Aorta (tissue), 5 donors: ENCODE data around the gene MSH2. TPM values are rescaled to one million over a fixed set of nuclear protein-coding genes. Genes with fewer than 3 reads are reported as not detected.
"Not testable (repeated sequence)": the region's sequence is repeated elsewhere in the genome, so short reads cannot be mapped to it uniquely, and the experiment has no call there.

Experiments
- ATAC-seq: fragments of 200-7000 bp; cut with Tn5 transposase; one replicate; pipeline ENCODE4 v1.9.1; 2022; ENCODE audit warnings: moderate library complexity; ENCODE audit not compliant: low FRiP score
- DNase-seq, 2 donors: peaks; one replicate each; pipeline ENCODE4 v3.0.0-alpha.2; 2020
- H3K27ac ChIP-seq, 2 donors: one replicate each; pipeline ENCODE4 v1.5.1; 2013; ENCODE audit warnings: low read length in 2 of 2, mild to moderate bottlenecking in 2 of 2, moderate library complexity in 2 of 2, control low read depth in 1 of 2, inconsistent platforms in 1 of 2, low read depth in 1 of 2
- H3K27me3 ChIP-seq, 2 donors: one replicate each; pipeline ENCODE4 v1.6.1; 2013; ENCODE audit warnings: control low read depth in 1 of 2, low read length in 1 of 2, mild to moderate bottlenecking in 1 of 2, moderate library complexity in 1 of 2; ENCODE audit not compliant: insufficient read depth in 2 of 2, control insufficient read depth in 1 of 2
- H3K36me3 ChIP-seq, 2 donors: one replicate each; pipeline ENCODE4 v1.6.1; 2013; ENCODE audit warnings: control low read depth in 1 of 2, low read length in 1 of 2, mild to moderate bottlenecking in 1 of 2; ENCODE audit not compliant: insufficient read depth in 2 of 2, control insufficient read depth in 1 of 2
- H3K4me1 ChIP-seq, 2 donors: one replicate each; pipeline ENCODE4 v1.6.1; 2013; ENCODE audit warnings: low read length in 2 of 2, control low read depth in 1 of 2, mild to moderate bottlenecking in 1 of 2, moderate library complexity in 1 of 2; ENCODE audit not compliant: insufficient read depth in 2 of 2, control insufficient read depth in 1 of 2
- H3K4me3 ChIP-seq, 2 donors: one replicate each; pipeline ENCODE4 v1.5.1; 2013; ENCODE audit warnings: low read length in 2 of 2, control low read depth in 1 of 2, mild to moderate bottlenecking in 1 of 2
- H3K9me3 ChIP-seq: one replicate; pipeline ENCODE4 v1.6.1; 2013; ENCODE audit warnings: mild to moderate bottlenecking, low read length; ENCODE audit not compliant: control insufficient read depth
- WGBS, 2 donors: extraction: QIAGEN DNeasy Blood & Tissue Kit; methylation state at CpG; one replicate each; pipeline ENCODE4 v1.1.7; 2013; 5-methylcytosine and 5-hydroxymethylcytosine counted together
- intact Hi-C, 2 donors: fragments of 100-400 bp; cut with DNase I; formaldehyde crosslinking; loops; one replicate each; pipeline versions ENCODE4 v1.14.2 to v1.15.0; 2022
- polyA plus RNA-seq, 2 donors: library from polyadenylated mRNA; stranded (reverse); fragments of 200-250 nt; gene quantifications; one replicate each; pipeline ENCODE4 v1.2.3, GENCODE V29; 2013
- total RNA-seq, 2 donors: library from RNA; stranded (reverse); fragmentation: NEBNext Ultra II Directional; extraction: Animal tissue kit (Norgen Biotek cat#: 25700); gene quantifications; one replicate each; pipeline ENCODE4 v1.2.1, GENCODE V29; 2021
- donor health status: healthy with polysubstance abuse.
- donor health status: Bipolar disorder and iron deficiency.
- donor health status: DM: no; HTN: no; CAD: no.
- donor health status: DM: no; HTN: no; CAD: no.
- donor health status: DM: yes; HTN: yes; CAD: no.

MSH2 gene
- total and polyA plus RNA-seq, 4 donors: 5.5 to 15.4 (median 6.1) TPM

DNA sequence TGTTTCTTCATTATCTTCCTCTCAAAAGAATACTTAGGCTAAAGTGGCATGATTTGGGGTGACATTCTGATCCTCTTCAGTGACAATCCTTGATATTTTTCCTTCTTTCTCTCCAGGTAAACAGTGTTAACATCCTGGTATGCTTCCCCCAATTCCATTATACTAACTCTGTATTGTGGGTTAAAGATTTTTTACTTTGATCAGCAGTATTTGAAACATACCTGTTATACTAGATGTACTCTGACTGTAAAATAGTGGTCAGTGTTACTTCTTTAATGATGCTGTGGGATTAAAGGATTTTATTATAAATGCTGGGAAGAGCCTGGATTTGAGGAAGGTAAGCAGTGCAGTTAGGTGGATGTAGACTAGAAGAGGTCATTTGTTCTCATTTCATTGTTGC, 48.8 kb downstream of the MSH2 start:
- intact Hi-C loops: no loop called here
- H3K9me3 ChIP-seq: no peaks in the 10 kb centered on the region
- ATAC-seq (no peak), DNase-seq (no peak)
- no peak overlapping the region for H3K27ac ChIP-seq
- no peaks in the 10 kb centered on the region for H3K36me3 ChIP-seq
- no peak overlapping the region for H3K4me3 ChIP-seq
- H3K27me3 ChIP-seq: no peaks in the 10 kb centered on the region
- no peaks in the 10 kb centered on the region for H3K4me1 ChIP-seq

DNA sequence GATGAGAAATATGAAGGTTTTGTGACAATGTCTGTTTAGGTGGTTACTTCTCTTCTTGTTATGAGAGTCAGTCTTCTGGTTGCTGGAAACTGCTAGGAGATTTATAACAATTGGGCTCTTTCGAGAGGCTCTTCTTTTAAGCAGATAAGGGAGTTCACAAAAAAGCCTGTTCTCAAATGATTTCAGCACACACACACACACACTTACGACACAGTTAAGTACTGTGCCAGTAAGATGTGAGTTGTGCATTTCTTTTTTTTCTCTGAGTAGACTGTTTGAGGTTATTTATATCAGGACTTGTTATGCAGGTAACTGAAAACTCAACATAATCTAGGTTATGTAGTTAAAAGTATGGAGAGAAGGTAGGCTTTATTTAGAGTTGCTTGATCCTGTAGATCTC, 49.8 kb downstream of the MSH2 start:
- intact Hi-C loops: no loop called here
- Histone ChIP-seq H3K4me1 (no peaks in the 10 kb centered on the region), H3K4me3 (no peak overlapping the region), H3K27ac (no peak overlapping the region), H3K27me3 (no peaks in the 10 kb centered on the region), H3K36me3 (no peaks in the 10 kb centered on the region), H3K9me3 (no peaks in the 10 kb centered on the region)
- ATAC-seq: no peak
- WGBS, 2 donors: 81 to 86% methylated on average over 2 of the region's 2 CpGs
- no peak for DNase-seq

DNA sequence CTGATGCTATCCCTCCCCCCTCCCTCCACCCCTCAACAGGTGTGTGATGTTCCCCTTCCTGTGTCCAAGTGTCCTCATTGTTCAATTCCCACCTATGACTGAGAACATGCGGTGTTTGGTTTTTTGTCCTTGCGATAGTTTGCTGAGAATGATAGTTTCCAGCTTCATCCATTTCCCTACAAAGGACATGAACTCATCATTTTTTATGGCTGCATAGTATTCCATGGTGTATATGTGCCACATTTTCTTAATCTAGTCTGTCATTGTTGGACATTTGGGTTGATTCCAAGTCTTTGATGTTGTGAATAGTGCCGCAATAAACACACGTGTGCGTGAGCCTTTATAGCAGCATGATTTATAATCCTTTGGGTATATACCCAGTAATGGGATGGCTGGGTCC, 51.9 kb downstream of the MSH2 start:
- H3K9me3 ChIP-seq, DNase-seq, H3K27ac ChIP-seq, H3K4me1 ChIP-seq, ATAC-seq, H3K4me3 ChIP-seq, H3K36me3 ChIP-seq, intact Hi-C loops, H3K27me3 ChIP-seq: not testable (repeated sequence)
- 97% methylated on average over 5 of the region's 5 CpGs for WGBS, 2 donors

DNA sequence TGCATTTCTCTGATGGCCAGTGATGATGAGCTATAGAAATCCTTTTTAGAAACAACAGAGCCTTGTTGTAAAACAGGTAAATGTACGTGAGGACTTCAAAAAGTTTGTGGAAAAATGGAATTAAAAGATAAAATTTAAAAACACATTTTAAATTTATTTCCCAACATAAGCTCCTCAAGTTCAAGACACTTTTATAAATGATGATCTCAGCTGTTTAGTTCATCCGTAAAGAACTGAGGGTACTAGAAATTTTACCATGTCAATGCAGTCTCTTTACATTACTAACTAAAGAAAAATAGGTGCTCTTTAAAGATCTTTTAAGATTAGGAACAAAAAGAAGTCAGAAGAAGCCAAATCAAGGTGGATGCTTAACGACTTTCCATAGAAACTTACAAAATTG, 52.5 kb downstream of the MSH2 start:
- no peak overlapping the region for H3K4me3 ChIP-seq
- no peaks in the 10 kb centered on the region for H3K4me1 ChIP-seq
- H3K9me3 ChIP-seq: no peaks in the 10 kb centered on the region
- DNase-seq (no peak), ATAC-seq (no peak)
- H3K36me3 ChIP-seq: no peaks in the 10 kb centered on the region
- WGBS, 2 donors: 96 to 98% methylated on average over 3 of the region's 3 CpGs
- H3K27ac ChIP-seq: no peak overlapping the region
- H3K27me3 ChIP-seq: no peaks in the 10 kb centered on the region
- intact Hi-C loops: no loop called here

DNA sequence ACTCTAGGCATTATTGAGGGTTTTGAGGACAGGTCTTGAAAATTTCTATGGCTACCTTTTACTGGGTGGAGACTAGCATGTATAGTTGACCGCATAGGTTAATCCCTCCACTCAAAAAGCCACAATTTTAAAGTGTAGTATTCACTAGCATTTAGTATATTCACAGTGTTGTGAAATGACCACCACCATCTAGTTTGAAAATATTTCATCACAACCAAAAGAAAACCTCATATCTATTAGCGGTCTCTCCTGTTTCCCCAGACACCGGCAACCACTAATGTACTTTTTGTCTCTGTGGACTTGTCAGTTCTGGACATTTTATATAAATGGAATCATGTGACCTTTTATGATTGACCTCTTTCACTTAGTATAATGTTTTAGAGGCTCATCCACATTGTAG, 53.9 kb downstream of the MSH2 start:
- Histone ChIP-seq H3K9me3 (no peaks in the 10 kb centered on the region), H3K27ac (no peak overlapping the region), H3K4me3 (no peak overlapping the region), H3K4me1 (no peaks in the 10 kb centered on the region), H3K36me3 (no peaks in the 10 kb centered on the region), H3K27me3 (no peaks in the 10 kb centered on the region)
- DNase-seq (no peak), ATAC-seq (no peak)
- intact Hi-C loops: no loop called here
- 95 to 98% methylated on average over 3 of the region's 3 CpGs for whole genome bisulfite sequencing, 2 donors

DNA sequence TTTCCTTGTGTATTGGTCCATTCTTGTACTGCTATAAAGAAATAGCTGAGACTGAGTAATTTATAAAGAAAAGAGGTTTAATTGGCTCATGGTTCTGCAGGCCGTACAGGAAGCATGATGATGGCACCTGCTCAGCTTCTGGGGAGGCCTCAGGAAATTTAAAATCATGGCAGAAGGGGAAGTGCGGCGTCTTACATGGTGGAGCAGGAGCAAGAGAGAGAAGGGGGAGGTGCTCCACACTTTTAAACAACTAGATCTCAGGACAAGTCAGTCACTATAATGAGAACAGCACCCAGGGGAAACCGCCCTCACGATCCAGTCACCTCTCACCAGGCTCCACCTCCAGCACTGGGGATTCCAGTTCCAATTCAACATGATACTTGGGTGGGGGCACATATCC, 54.3 kb downstream of the MSH2 start:
- H3K4me1 ChIP-seq: no peaks in the 10 kb centered on the region
- 90 to 94% methylated on average over 5 of the region's 5 CpGs for WGBS, 2 donors
- ATAC-seq: no peak
- no peaks in the 10 kb centered on the region for H3K36me3 ChIP-seq
- H3K27me3 ChIP-seq: no peaks in the 10 kb centered on the region
- no peak overlapping the region for H3K27ac ChIP-seq
- H3K9me3 ChIP-seq: no peaks in the 10 kb centered on the region
- no peak overlapping the region for H3K4me3 ChIP-seq
- intact Hi-C loops: no loop called here
- DNase-seq: no peak

DNA sequence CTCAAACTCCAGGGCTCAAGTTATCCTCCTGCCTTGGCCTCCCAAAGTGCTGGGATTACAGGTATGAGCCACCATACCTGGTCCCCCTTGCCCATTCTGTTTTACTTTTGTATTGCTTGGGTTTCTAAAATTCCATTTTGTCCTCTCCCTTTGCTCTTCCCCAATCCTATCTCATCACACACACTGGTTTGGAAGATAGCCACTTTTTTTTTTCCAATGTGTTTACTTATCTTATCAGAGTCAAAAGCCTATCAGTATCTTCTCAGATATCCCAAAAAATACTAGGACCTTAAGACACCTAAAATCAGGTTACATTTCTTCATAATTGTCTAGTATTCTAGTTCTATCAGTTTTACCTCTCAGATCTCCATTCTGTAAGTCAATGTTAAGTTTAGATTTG, 56.1 kb downstream of the MSH2 start:
- peaks cover 0 to 3% of the 10 kb centered on the region in 2 donors for H3K36me3 ChIP-seq
- no peaks in the 10 kb centered on the region for H3K27me3 ChIP-seq
- ATAC-seq: no peak
- H3K9me3 ChIP-seq: no peaks in the 10 kb centered on the region
- no peaks in the 10 kb centered on the region for H3K4me1 ChIP-seq
- no peak overlapping the region for H3K4me3 ChIP-seq
- intact Hi-C loops: no loop called here
- no peak overlapping the region for H3K27ac ChIP-seq
- DNase-seq: no peak

DNA sequence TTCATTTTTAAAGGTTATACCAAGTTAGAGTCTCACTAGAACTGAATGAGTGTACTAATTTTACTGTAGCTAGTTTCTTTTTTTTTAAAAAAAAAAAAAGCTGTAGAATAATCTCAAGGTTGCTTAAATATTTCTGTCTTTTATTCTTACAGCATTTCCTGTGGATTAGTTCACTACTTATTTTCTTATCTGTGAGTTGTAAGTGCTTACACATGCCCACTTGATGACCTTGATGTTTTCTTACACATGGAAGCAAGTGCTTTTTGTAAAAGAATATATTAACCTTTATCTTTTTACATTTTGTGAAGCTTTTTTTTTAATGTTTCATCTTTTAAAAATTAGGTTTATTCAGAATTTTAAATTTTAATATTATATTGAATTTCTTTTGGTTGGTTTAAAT, 57.8 kb downstream of the MSH2 start:
- DNase-seq: no peak
- no peaks in the 10 kb centered on the region for H3K4me1 ChIP-seq
- ATAC-seq: no peak
- no peak overlapping the region for H3K4me3 ChIP-seq
- no peak overlapping the region for H3K27ac ChIP-seq
- peaks cover 0 to 3% of the 10 kb centered on the region in 2 donors for H3K36me3 ChIP-seq
- intact Hi-C loops: no loop called here
- no peaks in the 10 kb centered on the region for H3K9me3 ChIP-seq
- H3K27me3 ChIP-seq: no peaks in the 10 kb centered on the region

DNA sequence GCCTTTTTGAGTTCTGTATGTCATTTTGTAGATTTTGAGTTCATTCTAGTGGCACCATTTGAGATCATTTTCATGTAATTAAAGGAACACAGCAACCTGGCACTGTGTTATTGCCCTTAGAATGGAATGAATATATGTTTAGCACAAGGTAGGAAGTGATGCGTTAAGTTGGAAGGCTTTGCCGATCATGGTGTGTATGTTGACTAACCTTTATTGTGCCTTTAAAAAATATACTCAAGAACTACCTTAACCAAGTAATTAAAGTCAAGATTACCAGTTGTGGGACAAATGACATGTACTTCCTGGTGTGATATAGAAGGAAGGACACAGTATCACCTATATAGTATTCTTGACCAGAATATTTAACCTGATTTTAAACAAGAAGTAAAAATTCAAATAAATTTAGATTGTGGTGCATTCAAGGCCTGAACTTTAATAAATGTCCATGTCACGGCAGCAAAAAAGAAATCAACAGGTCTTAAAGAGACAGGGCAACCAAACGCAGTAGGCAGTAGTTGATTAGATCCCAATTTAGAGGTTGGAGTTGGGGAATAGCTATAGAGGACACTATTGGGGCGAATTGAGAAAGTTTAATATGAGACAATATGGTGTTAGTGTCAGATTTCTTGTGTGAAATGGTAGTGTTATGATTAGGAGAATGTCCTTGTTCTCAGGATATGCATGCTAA, 68.6 kb downstream of the MSH2 start:
- no peak overlapping the region for H3K27ac ChIP-seq
- H3K9me3 ChIP-seq: no peaks in the 10 kb centered on the region
- no peak overlapping the region for H3K4me3 ChIP-seq
- 96% methylated on average over 5 of the region's 5 CpGs for WGBS, 2 donors
- no peak for DNase-seq
- no peaks in the 10 kb centered on the region for H3K27me3 ChIP-seq
- intact Hi-C loops: no loop called here
- no peak for ATAC-seq
- no peaks in the 10 kb centered on the region for H3K4me1 ChIP-seq
- H3K36me3 ChIP-seq: peaks cover 0 to 2% of the 10 kb centered on the region in 2 donors
